WI38 (cell line): Measurements from ENCODE around the gene PRKCG.
"Not testable (repeated sequence)": the region's sequence is repeated elsewhere in the genome, so short reads cannot be mapped to it uniquely, and the experiment has no call there.

Experiments
- H3K4me3 ChIP-seq: 2 replicates; pipeline ENCODE4 v1.5.1; 2011; ENCODE audit warnings: low read depth, mild to moderate bottlenecking, control low read depth, low read length
- TF ChIP-seq, protein P1 (sequence below): IDR thresholded peaks from 2 replicates; pipeline ENCODE4 v1.5.1; 2012; ENCODE audit warnings: low read depth, mild to moderate bottlenecking, control low read depth, low read length

Gene PRKCG

DNA sequence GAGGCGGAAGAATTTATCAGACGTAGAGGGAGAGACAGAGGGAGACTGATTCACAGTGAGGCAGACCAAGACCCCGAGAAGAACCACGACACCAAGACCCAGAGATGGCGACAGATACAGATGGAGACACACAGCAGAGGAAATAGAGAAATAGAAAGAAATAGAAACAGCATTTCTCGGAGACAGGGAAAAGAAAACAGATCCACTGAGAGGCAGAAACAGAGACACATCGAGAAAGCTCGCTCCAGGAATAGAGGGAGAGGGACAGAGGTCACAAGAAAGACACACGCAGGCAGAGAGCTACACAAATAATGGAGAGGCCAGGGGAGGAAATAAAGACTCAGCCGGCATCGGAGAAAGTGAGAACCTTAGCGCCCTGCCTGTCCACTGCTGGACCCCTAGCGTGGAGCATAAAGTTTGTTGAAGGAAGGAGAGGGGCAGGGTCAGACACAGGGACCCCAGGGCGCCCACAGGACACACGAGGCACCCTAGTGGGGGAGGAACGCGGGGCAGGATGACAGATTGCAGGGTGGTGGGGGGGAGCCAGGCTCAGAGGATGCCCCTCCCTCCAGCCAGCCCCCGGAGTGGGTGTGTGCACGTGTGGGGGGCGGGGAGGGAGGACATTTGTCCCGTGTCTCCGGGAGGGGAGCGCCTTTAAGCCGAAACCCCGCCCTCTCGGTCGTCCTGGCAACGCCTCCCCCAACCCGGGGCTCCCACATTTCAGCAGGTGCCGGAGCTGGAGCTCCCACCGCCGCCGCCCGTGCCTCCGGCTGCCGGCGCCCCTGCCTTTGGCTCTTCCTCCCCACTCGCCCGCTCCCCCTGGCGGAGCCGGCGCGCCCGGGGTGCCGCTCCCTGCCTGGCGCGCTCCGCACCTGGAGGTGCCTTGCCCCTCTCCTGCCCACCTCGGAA is at the start of gene PRKCG:
PRKCG (plus strand) TSS at position 716 of the 909 bp plus-strand sequence. CDS start 298 bp downstream, outside the sequence.
- TF ChIP-seq, protein P1, sequence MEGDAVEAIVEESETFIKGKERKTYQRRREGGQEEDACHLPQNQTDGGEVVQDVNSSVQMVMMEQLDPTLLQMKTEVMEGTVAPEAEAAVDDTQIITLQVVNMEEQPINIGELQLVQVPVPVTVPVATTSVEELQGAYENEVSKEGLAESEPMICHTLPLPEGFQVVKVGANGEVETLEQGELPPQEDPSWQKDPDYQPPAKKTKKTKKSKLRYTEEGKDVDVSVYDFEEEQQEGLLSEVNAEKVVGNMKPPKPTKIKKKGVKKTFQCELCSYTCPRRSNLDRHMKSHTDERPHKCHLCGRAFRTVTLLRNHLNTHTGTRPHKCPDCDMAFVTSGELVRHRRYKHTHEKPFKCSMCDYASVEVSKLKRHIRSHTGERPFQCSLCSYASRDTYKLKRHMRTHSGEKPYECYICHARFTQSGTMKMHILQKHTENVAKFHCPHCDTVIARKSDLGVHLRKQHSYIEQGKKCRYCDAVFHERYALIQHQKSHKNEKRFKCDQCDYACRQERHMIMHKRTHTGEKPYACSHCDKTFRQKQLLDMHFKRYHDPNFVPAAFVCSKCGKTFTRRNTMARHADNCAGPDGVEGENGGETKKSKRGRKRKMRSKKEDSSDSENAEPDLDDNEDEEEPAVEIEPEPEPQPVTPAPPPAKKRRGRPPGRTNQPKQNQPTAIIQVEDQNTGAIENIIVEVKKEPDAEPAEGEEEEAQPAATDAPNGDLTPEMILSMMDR: peak; percentile 48

DNA sequence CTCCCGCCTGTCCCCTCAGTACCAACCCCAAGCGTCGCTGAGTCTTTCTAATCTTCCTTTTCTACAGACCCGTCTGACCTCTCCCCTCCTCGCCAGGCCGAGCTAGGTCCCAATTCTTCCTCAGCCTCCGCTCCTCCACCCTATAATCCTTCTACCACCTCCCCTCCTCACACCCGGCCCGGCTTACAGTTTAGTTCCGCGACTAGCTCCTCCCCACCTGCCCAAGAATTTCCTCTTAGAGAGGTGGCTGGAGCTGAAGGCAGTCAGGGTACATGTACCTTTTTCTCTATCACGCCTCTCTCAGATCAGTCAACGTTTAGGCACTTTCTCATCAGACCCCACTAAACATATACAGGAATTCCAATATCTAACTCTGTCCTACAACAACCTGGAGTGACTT is 49.1 kb upstream of the PRKCG start:
- H3K4me3 ChIP-seq: not testable (repeated sequence)

More for the DNA sequence above, at the start of gene PRKCG:
- H3K4me3 ChIP-seq: peak within 1 kb of the TSS; percentile 42

DNA sequence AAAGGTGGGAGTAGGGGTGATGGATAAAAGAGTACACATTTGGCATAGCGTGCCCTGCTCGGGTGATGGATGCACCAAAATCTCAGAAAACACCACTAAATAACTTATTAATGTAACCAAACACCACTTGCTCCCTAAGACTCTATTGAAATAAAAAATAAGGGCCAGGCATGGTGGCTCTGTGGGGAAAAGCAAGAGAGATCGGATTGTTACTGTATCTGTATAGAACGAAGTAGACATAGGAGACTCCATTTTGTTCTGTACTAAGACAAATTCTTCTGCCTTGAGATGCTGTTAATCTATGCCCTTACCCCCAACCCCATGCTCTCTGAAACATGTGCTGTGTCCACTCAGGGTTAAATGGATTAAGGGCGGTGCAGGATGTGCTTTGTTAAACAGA is 43.6 kb upstream of the PRKCG start:
- H3K4me3 ChIP-seq: not testable (repeated sequence)

DNA sequence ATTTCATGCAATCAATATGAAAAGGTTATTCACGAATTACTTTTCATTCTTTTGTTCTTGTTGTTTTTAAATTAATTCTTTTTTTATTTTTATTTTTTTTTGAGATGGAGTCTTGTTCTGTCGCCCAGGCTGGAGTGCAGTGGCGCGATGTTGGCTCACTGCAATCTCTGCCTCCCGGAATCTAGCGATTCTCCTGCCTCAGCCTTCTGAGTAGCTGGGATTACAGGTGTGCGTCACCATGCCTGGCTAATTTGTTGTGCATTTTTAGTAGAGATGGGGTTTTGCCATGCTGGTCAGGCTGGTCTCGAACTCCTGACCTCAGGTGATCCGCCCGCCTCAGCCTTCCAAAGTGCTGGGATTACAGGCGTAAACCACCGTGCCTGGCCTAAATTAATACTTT is 41.8 kb upstream of the PRKCG start:
- H3K4me3 ChIP-seq: not testable (repeated sequence)

DNA sequence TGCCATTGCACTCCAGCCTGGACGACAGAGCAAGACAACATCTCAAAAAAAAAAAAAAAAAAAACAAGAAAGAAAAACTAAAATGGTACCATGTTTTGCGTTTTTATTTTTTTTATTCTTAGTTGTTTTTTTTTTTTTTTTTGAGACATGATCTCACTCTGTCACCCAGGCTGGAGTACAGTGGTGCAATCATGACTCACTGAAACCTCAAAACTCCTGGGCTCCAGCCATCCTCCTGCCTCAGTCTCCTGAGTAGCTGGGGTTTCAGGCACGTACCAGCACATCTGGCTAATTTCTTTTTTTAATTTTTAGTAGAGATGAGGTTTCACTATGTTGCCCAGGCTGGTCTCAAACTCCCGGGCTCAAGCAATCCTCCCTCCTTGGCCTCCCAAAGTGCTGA is 41.1 kb upstream of the PRKCG start:
- not testable (repeated sequence) for H3K4me3 ChIP-seq

DNA sequence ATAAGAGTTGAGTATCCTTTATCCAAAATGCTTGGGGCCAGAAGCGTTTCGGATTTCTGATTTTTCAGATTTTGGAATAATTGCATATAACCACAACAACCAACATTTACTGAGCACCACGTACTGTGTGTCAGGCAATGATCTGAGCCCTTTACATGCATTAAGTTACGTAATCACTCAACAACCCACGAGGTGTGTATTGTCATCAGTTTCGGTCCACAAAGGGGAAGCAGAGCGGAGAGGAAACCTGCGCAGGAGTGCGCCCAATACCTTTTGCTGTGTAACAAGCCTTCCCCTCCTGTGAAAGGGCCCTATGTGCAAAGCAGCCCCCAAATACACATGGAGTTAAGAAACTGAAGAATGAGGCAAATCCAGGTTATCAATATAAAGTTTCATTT is 37.1 kb upstream of the PRKCG start:
- TF ChIP-seq, protein P1: no peak
- H3K4me3 ChIP-seq: no peak overlapping the region

DNA sequence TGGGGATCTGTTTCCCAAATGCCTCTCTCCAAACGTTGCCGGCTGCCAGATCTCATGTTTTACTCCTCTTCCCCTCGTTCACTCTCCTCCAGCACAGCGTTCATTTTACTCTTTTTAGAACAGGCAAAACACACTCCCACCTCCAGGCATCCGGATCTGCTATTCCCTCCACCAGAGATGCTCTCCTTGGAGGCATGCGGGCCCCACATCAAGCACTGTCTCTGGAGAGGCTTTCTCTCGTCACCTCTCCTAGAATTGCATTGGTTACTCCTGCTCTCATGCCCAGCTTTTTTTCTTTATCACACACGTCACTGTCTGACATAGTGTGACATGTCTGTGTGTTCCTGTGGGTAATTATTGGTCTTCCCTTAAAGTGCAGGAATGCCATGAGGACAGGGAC is 34.4 kb upstream of the PRKCG start:
- TF ChIP-seq, protein P1: no peak

DNA sequence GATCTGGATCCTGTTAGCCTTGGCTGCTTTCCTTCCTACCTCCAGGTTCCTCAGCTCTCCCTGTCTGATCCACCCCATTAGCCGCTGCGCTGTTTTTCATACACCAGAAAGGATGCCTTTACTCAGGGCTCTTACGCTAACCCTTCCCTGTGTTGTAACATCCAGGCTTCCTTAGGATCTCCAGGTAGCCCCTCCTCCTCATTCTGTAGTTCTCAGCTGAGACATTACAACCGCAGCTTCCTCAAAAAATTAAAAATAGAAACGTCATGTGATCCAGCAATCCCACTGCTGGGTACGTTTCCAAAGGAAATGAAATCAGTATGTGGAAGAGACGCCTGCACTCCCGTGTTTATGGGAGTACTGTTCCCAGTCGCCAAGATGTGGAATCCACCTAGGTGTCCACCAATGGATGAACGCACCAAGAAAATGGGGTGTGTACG is 32.7 kb upstream of the PRKCG start:
- H3K4me3 ChIP-seq: no peak overlapping the region
- TF ChIP-seq, protein P1: no peak

More for the DNA sequence above, 34.4 kb upstream of the PRKCG start:
- no peak overlapping the region for H3K4me3 ChIP-seq

DNA sequence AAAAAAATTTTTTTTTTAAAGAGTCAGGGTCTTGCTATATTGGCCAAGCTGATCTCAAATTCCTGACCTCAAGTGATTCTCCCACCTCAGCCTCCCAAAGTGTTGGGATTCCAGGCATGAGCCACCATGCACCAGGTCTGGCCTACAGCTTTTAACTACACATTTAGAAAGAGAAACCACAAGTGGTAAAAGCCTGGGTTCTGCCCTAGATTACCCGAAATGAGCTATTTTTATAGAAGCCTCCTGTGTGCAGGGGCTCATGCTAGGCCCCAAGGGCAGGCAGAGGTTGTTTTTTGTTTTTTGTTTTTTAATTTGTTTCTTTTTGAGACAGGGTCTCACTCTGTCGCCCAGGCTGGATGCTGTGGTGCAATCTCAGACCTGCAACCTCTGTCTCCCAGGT is 28.3 kb upstream of the PRKCG start:
- H3K4me3 ChIP-seq: no peak overlapping the region
- TF ChIP-seq, protein P1: no peak
